Measurements from ENCODE around the gene DIP2A.
"Not testable (repeated sequence)": the region's sequence is repeated elsewhere in the genome, so short reads cannot be mapped to it uniquely, and the experiment has no call there.

DIP2A gene

DNA sequence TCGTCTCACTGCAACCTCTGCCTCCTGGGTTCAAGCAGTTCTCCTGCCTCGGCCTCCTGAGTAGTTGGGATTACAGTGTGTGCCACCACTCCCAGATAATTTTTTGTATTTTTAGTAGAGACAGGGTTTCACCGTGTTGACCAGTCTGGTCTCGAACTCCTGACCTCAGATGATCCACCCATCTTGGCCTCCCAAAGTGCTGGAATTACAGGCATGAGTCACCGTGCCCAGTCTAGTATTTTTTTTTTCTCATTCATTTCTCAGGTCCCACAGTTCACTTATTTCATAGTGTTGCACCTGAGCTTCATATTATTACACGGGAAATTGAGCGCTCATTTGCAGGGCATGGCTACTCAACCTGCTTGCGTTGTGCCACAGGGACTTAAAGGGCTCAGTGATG lies 68.7 kb downstream of the DIP2A start:
- DNase-seq (ENCODE audit: low read depth in 1 of 2, low spot score in 1 of 2) = not testable (repeated sequence)

GRCh38 chr21:46527801-46528200 lies 69.1 kb downstream of the DIP2A start:
- DNase-seq (ENCODE audit: low read depth in 1 of 2, low spot score in 1 of 2) = no peak

GRCh38 chr21:46532080-46532479 lies 73.4 kb downstream of the DIP2A start:
- DNase-seq (ENCODE audit: low read depth in 1 of 2, low spot score in 1 of 2) = no peak

DNA sequence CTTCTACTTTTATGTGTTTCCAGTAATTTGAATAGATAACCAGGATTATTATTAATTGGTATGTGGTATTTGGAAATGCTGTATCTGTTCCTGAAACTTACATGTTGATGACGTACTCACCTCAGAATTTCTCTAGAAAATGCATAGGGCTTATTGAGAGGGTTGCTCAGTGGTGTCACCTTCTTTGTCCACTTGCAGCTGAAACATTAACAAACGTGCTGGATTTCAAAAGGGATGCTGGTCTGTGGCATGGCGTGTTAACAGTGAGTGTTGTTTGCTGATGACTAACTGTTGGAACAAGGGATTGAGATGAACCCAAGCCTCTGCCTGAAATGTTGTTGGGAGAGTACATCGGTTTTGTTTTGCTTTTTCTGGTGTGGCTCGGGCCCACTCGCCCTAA lies 78.3 kb downstream of the DIP2A start:
- no peak for DNase-seq (ENCODE audit: low read depth in 1 of 2, low spot score in 1 of 2)

GRCh38 chr21:46538262-46538661 lies 79.6 kb downstream of the DIP2A start:
- DNase-seq (ENCODE audit: low read depth in 1 of 2, low spot score in 1 of 2) = no peak

GRCh38 chr21:46538851-46539666 lies 80.4 kb downstream of the DIP2A start:
- DNase-seq (ENCODE audit: low read depth in 1 of 2, low spot score in 1 of 2) = no peak

DNA sequence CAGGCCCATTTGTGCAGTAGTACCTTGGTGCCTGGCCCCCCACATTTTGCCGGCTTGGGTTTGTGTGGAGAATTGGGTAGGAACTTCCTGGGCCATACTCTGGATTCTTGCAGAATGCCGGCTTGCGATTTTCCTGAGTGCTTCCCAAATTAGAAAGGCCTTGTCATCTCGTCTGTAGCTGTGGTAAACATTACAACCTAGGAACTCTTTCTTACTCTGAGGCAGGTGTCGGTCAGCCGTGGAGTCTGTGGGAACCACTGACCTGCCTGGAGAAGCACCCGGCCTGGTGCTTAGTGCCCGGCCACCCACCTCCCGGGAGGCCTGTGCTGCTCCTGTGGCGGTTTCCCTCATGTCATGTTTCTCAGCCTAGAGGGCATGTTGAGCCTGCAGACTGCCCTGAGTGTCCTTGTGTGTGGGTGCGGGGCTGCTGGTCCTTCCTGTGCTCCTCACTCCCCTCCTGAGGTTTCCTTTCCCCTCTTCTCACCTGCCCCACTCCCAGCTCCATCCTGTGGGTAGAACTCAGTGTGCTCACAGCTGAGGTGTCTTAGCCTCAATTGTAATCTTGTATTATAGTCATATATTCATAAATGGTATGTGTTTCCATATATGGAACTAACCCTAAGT lies 81.5 kb downstream of the DIP2A start:
- DNase-seq (ENCODE audit: low read depth in 1 of 2, low spot score in 1 of 2) = no peak

GRCh38 chr21:46542588-46543124 lies 84.0 kb downstream of the DIP2A start:
- DNase-seq (ENCODE audit: low read depth in 1 of 2, low spot score in 1 of 2) = no peak

DNA sequence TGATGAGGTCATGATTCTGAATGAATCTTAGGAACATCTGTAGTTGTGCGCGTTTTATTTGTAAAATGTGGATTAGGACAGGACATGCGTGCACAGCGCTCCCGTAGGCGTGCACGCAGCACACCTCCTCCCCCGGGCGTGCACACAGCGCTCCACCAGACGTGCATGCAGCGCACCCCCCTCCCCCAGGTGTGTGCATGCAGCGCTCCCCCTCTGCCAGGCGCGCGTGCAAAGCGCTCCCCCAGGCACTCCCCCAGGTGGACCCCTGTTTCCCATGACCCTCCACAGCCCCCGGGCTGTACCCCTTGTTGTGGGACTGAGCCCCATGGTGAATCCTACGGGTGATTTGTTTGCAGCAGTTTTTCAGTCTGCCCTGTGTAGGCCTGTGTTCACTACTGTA lies 84.6 kb downstream of the DIP2A start:
- DNase-seq (ENCODE audit: low read depth in 1 of 2, low spot score in 1 of 2) = no peak

GRCh38 chr21:46544003-46544402 lies 85.3 kb downstream of the DIP2A start:
- DNase-seq (ENCODE audit: low read depth in 1 of 2, low spot score in 1 of 2) = no peak

- no peak for DNase-seq (ENCODE audit: low read depth in 1 of 2, low spot score in 1 of 2)
These were observed 86.1 kb downstream of the DIP2A start for GRCh38 chr21:46544824-46545223.

DNA sequence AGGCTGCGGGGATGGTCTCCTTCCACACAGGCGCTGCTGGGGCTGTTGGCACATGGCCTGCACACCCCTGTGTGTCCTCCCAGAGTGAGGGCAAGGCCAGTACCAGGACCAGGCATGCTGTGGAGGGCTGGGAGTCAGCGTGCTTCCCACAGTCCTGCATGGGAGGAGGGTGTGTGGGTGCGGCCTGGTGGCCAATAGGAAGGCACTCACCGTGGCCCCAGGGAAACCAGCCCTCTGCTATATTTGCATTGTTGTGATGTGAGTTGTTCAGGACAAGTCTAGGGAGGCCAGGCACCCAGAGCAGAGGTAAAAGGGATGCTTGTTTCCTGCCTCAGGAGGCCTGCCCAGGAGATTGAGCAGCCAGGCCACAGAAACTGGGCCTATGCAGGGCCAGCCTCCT lies 86.7 kb downstream of the DIP2A start:
- no peak for DNase-seq (ENCODE audit: low read depth in 1 of 2, low spot score in 1 of 2)

DNA sequence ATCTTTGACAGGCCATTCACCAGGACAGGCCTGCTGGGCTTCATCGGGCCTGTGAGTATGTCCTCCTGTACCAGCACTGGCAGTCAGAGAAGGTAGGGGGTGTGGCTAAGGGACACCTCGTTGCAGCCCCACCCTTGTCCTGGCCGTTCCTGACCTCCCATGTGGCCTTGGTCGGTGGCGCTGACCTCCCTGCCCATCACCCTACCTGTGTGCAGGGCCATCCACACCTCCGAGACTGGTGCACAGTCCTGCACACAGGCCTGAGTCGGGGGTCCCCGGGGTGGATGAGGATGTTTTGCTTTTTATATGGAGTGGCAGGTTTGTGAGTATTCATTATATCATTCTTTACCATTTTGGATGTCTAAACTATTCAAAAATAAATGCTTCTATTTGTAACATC lies 87.2 kb downstream of the DIP2A start:
- DNase-seq (ENCODE audit: low read depth in 1 of 2, low spot score in 1 of 2) = no peak

DNA sequence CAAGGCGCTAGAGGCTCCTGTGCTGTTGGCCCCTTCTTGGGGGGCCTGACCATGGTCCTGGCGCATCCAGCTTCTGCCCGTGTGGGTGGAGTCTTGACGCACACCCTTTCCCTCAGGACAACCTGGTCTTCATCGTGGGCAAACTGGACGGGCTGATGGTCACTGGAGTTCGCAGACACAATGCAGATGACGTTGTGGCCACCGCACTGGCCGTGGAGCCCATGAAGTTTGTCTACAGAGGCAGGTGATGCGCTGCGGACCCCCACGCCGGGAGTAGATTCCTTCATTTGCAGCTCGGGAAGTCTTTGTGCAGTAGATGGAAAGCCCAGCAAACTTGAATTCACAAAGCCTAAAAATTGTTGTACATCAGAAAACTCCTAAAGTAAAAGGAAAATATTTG lies 88.1 kb downstream of the DIP2A start:
- no peak for DNase-seq (ENCODE audit: low read depth in 1 of 2, low spot score in 1 of 2)

DNA sequence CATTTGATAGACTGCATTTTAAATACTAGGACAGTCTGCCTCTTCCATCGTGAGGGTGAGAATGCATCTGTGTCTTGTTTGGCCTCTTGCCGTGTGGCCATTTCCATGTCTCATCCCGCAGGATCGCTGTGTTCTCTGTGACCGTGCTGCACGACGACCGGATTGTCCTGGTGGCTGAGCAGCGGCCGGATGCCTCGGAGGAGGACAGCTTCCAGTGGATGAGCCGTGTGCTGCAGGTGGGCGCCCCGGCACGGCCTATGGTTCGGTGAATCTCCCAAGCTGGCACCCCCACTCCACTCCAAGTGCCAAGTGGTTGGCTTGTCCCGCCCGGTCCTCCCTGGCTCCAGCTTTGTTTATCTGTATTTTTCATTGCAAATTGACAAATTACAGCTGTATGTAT lies 91.0 kb downstream of the DIP2A start:
- DNase-seq (ENCODE audit: low read depth in 1 of 2, low spot score in 1 of 2) = no peak

DNA sequence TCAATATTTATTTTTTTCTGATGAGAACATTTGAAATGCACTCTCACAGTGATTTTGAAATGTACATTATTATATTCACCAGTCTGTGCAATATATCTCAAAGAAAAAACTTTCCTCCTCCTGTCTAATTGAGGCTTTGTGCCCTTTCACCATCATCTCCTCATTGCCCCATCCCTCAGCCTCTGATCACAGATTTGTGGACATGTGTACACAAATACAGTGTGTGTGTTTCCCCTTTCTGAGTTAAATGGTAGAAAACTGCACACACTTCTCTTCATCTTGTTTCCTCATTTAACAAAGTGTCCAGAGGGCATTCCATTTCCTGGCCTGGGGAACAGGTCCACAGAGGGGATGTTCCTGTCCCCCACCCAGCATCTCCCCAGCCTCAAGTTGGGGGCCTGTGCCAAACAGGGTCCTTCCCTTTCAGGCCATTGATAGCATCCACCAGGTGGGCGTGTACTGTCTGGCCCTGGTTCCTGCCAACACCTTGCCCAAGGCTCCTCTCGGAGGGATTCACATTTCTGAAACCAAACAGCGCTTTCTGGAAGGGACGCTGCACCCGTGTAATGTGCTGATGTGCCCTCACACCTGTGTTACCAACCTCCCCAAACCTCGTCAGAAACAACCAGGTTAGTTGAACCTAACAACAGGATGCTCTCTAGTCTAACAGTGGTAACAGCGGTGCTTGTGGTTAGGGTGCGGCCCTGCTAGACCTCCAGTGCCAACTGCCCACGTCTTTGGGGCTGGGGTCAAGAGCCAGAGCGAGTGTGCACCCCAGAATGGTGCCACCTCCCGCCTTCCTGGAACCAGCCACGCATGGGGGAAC lies 91.6 kb downstream of the DIP2A start:
- peak; percentile 19 to 28 for DNase-seq (ENCODE audit: low read depth in 1 of 2, low spot score in 1 of 2)

DNA sequence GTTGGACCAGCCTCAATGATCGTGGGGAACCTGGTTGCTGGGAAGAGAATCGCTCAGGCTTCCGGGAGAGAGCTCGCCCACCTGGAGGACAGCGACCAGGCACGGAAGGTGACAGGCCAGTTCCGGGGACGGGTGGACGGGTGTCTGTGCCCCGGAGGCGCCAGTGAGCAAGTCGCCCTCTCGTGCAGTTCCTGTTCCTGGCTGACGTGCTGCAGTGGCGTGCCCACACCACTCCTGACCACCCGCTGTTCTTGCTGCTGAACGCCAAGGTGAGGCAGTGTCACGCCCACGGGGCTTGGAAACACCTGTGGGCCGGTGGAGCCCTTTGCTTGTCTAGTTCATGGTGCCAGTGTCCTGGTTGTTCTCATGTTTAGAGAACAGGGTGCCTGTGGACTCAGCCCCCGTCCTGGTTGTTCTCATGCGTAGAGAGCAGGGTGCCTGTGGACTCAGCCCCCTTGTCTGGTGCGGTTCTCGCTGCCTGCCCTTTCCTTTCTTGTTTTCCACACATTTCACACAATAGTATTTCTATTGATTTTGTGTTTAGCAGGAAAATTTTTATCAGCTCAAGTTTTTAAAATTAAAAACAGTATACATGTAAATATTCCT lies 93.0 kb downstream of the DIP2A start:
- peak in 1 of 2 donors; percentile 14 for DNase-seq (ENCODE audit: low read depth in 1 of 2, low spot score in 1 of 2)

DNA sequence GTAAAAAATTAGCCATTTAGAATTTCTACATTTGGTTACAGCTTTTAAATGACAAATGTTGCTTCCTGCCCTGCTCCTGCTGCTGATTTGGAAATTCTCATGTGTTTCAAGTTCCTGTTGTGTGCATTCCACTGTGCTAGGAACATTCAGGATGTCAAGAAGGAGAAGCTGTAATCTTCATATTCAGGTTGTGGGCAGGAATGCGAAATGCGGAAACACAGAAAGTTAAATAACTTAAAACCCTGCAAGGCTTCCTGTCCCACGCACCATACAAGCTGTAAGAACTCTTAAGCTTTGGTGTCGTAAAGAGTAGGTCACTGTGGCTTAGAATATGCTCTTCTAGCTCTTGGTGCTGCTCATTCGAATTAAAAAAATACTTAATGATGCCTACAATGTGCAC lies 93.6 kb downstream of the DIP2A start:
- DNase-seq (ENCODE audit: low read depth in 1 of 2, low spot score in 1 of 2) = no peak

- no peak for DNase-seq (ENCODE audit: low read depth in 1 of 2, low spot score in 1 of 2)
These were observed 94.2 kb downstream of the DIP2A start for GRCh38 chr21:46552865-46553379.

DNA sequence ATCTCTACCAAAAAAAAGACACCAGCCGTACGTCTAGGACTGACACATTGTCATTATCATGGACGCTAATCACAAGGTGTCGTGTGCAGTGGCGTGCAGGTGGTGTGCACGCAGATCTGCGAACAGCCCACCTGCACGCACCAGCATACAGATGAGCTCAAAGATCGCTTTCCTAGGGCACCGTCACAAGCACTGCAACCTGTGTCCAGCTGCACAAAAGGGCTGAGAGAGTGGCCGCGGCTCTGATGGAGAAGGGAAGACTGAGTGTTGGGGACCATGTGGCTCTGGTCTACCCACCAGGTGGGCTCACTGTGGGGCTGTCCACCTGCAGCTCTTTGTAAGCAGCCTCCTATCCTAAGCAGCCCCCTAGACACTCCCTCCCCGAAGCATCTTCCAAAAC lies 95.3 kb downstream of the DIP2A start:
- no peak for DNase-seq (ENCODE audit: low read depth in 1 of 2, low spot score in 1 of 2)
